GM11168 (cell line): ENCODE measurements around the gene PI16.

Experiments used
- in situ Hi-C: fragments of 300-500 bp; cut with MboI; formaldehyde crosslinking; loops from one replicate; pipeline ENCODE4 v1.12.0; 2022; ENCODE audit warnings: low sequenced_read_pairs; ENCODE audit not compliant: unreplicated experiment

PI16 gene

DNA sequence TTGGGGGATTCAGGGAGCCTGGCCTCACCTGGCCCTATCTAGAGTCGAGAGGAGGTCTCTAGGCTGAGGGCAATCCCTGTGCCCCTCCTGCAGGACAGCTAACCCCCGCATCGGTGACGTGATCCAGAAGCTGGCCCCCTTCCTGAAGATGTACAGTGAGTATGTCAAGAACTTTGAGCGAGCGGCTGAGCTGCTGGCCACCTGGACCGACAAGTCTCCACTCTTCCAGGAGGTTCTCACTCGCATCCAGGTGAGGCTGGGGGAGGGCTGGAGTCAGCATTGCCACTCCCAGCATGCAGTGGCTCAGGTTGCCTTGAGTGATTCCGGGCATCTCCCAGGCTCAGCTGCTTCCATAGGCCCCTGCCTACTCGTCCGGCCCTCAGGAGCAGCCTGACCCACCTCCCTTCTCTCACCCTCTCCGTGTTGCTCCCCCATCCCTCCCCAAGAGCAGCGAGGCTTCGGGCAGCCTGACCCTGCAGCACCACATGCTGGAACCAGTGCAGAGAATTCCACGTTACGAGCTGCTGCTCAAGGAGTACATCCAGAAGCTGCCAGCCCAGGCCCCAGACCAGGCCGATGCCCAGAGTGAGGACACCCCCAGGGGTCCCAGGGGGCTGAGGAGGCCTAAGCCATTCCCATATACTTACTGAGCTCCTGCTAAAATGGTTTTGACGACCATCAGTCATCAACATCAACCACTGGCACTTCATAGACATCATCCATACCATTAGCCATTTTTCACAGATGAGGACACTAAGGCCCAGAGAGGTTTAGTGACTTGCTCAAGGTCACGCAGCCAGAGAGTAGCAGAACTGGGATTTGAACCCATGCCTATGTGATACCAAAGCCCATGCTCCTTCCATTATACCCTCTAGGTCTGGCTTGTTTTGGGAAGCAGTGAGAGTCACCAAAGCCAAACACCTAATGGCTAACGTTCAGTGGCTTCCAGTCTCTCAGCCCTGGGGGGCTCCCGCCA is 59.3 kb downstream of the PI16 start:
- in situ Hi-C loops = loop anchor here (10.0 kb wide), 1 partner anchor 129 kb away; the partner anchor contains the start of gene C6orf89
